ENCODE results near the gene NTRK1. TPM values are rescaled to one million over a fixed set of nuclear protein-coding genes. Genes with fewer than 3 reads are reported as not detected.

The NTRK1 gene
- total RNA-seq, 1 experiment from 2014 or later: 0.24 TPM

- Histone ChIP-seq H3K9ac (ENCODE audit: extremely low read depth, insufficient read length, low read length) (no peak overlapping the region), H2AFZ (ENCODE audit: low read length) (no peak overlapping the region), H3K79me2 (ENCODE audit: insufficient read depth, low read length) (no peaks in the 10 kb centered on the region), H3K23ac (ENCODE audit: insufficient read length, low read depth, low read length) (no peak overlapping the region), H3K9me3 (ENCODE audit: control insufficient read depth, low read depth, low read length) (no peaks in the 10 kb centered on the region), H2AK5ac (ENCODE audit: insufficient read length, low read length) (no peak overlapping the region), H3K23me2 (ENCODE audit: insufficient read length, low read depth, low read length, poor library complexity, severe bottlenecking) (peaks cover 5% of the 10 kb centered on the region), H4K91ac (ENCODE audit: insufficient read length, low read depth, low read length) (no peak overlapping the region), H4K20me1 (ENCODE audit: control insufficient read depth, insufficient read depth, insufficient read length) (no peaks in the 10 kb centered on the region), H3T11ph (ENCODE audit: low read length) (no peak overlapping the region), H3K56ac (ENCODE audit: insufficient read length, low read depth, low read length) (no peak overlapping the region), H3K4me1 (ENCODE audit: insufficient read depth, low read length) (no peaks in the 10 kb centered on the region; the same call in 1 of the 2 replicates), H3K14ac (ENCODE audit: insufficient read depth, low read length) (no peak overlapping the region), H4K8ac (replicated peaks; ENCODE audit: insufficient read length, low read depth, low read length) (no peak overlapping the region), H3K18ac (ENCODE audit: insufficient read length, low read depth, low read length) (no peak overlapping the region), H2BK15ac (ENCODE audit: low read depth, low read length) (no peak overlapping the region), H3K27ac (ENCODE audit: insufficient read length, low read depth, low read length) (no peak overlapping the region), H3K27me3 (ENCODE audit: insufficient read depth, low read length) (peaks cover 11% of the 10 kb centered on the region), H4K5ac (ENCODE audit: insufficient read length, low read depth, low read length) (no peak overlapping the region), H2BK5ac (ENCODE audit: insufficient read length, low read length) (no peak overlapping the region), H3K4me2 (ENCODE audit: insufficient read depth, insufficient read length, low read length) (no peak overlapping the region), H3K4ac (ENCODE audit: low read depth, low read length) (no peak overlapping the region), H3K79me1 (ENCODE audit: insufficient read depth, low read depth, low read length, poor library complexity, severe bottlenecking) (no peaks in the 10 kb centered on the region), H2BK20ac (ENCODE audit: low read depth, low read length, poor library complexity, severe bottlenecking) (no peak overlapping the region), H2BK12ac (ENCODE audit: insufficient read length, low read depth, low read length) (no peak overlapping the region), H2BK120ac (ENCODE audit: low read depth, low read length, poor library complexity, severe bottlenecking) (no peak overlapping the region)
- Mint-ChIP-seq H3K27ac (no peak overlapping the region), H3K9me3 (no peaks in the 10 kb centered on the region; a peak in 1 of 5 replicates), H3K4me1 (peaks cover 22 to 43% of the 10 kb centered on the region in 2 experiments), H3K27me3 (ENCODE audit: low read depth) (peaks cover 65% of the 10 kb centered on the region), H3K36me3 (ENCODE audit: insufficient read depth in 1 of 3, low read depth in 3 of 3) (peaks cover 0 to 7% (median 4%) of the 10 kb centered on the region in 3 experiments; a peak in 3 of 7 replicates), H3K4me3 (peak overlapping the region in 1 of 2 experiments; percentile 77; a peak in 3 of 5 replicates)
- TF ChIP-seq CTCF (conservative IDR thresholded peaks at IDR 0.05): no peak
- DNase-seq: no peak
- WGBS (ENCODE audit: extremely low coverage, insufficient read length, low lambda C conversion rate): no CpG with 5 or more reads among the region's 10 CpGs
Observed at GRCh38 chr1:156812293-156812990, 48.2 kb upstream of the NTRK1 start.

Measured in H9 (cell line).